ENCODE data around the gene TPD52L2.

- TF ChIP-seq GATA2 (IDR thresholded peaks at IDR 0.05; ENCODE audit: low read depth, low read length) (no peak), GATA3 (IDR thresholded peaks at IDR 0.05; ENCODE audit: low read depth, low read length) (no peak)
Observed at GRCh38 chr20:63856098-63856511, 9.0 kb upstream of the TPD52L2 start.

All from SH-SY5Y (cell line).